ENCODE measurements around the gene ENOPH1.

DNA sequence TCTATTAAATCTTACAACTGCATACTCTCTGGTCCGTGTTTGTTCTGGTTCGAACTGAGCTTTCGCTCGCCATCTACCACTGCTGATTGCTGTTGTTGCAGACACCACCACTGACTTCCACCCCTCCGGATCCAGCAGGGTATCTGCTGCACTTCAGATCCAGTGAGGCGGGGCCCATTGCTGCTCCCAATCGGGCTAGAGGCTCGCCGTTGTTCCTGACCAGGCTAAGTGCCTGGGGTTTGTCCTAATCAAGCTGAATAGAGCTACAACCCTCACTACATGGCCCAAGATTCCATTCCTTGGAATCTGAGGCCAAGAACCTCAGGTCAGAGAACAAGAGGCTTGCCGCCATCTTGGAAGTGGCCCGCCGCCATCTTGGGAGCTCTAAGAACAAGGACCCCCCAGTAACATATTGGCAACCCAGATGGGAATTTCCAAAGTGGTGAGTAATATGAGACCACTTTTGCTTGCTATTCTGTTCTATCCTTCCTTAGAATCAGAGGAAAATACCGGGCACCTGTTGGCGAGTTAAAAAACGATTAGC lies 43.3 kb downstream of the ENOPH1 start:
- TF ChIP-seq, protein P1, sequence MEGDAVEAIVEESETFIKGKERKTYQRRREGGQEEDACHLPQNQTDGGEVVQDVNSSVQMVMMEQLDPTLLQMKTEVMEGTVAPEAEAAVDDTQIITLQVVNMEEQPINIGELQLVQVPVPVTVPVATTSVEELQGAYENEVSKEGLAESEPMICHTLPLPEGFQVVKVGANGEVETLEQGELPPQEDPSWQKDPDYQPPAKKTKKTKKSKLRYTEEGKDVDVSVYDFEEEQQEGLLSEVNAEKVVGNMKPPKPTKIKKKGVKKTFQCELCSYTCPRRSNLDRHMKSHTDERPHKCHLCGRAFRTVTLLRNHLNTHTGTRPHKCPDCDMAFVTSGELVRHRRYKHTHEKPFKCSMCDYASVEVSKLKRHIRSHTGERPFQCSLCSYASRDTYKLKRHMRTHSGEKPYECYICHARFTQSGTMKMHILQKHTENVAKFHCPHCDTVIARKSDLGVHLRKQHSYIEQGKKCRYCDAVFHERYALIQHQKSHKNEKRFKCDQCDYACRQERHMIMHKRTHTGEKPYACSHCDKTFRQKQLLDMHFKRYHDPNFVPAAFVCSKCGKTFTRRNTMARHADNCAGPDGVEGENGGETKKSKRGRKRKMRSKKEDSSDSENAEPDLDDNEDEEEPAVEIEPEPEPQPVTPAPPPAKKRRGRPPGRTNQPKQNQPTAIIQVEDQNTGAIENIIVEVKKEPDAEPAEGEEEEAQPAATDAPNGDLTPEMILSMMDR (conservative IDR thresholded peaks at IDR 0.05 in 1 of 2, IDR thresholded peaks at IDR 0.05 in 1 of 2; ENCODE audit: low read depth in 1 of 2, low read length in 2 of 2): no peak
- no peak for TF ChIP-seq EZH2 (IDR thresholded peaks at IDR 0.05; ENCODE audit: low read length, missing control alignments)

All from fibroblast of lung (primary cell).